HEK293T (cell line): Measurements from ENCODE around the gene DDX41.

Experiments used
- ARNT ChIP-seq: fragments of 450-650 bp; IDR thresholded peaks from 2 replicates; pipeline ENCODE4 v1.6.1; 2017; ENCODE audit warnings: mild to moderate bottlenecking
- HDGF ChIP-seq: fragments of 450-650 bp; IDR thresholded peaks from 2 replicates; pipeline ENCODE4 v1.6.1; 2017; ENCODE audit warnings: antibody characterized with exemption, borderline replicate concordance
- SP1 ChIP-seq: fragments of 450-650 bp; IDR thresholded peaks from 2 replicates; pipeline ENCODE4 v1.6.1; 2017

DNA sequence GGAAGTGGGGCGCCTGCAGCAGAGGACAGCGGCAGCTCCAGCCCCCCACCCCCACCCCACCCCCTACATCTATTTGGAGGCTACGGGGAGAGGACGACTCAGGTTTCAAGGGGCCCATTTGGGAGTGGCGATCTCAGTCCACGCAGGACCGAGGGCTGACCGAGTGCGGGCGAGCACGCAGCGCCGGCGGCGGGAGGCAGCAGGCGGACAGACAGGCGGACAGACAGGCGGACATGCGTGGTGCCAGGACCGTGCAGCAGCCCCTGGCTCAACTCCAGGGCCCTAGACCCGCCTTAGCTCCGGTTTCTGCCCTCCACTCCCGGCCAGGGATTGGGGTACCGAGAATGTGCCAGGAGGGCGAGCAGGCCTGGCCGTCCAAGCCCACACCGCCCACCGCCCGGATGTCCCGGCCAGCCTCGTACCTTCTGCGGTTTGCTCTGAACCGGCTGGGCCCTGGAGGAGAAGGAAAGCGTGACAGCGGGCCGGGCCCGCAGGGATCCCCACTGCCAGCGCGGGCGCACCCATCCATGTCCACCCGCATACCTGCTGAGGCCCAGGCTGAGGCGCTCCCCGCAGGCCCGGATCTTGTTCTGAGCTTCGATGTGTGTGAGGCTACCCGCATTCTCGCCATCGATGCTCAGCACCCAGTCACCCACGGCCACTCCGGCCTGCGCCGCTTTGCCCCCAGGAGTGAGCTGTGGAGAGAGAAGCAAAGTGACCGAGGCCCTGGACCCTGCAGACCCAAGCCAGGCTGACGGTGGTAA is 24.6 kb downstream of the DDX41 start:
- TF ChIP-seq HDGF (no peak), SP1 (no peak), ARNT (no peak)
